OCI-M1 (cell line): Measurements from ENCODE around the gene RASSF5.

Experiments used
- DNase-seq: peaks from one replicate; lab custom pipeline; 2025; lab: John Stamatoyannopoulos, UW

The RASSF5 gene

DNA sequence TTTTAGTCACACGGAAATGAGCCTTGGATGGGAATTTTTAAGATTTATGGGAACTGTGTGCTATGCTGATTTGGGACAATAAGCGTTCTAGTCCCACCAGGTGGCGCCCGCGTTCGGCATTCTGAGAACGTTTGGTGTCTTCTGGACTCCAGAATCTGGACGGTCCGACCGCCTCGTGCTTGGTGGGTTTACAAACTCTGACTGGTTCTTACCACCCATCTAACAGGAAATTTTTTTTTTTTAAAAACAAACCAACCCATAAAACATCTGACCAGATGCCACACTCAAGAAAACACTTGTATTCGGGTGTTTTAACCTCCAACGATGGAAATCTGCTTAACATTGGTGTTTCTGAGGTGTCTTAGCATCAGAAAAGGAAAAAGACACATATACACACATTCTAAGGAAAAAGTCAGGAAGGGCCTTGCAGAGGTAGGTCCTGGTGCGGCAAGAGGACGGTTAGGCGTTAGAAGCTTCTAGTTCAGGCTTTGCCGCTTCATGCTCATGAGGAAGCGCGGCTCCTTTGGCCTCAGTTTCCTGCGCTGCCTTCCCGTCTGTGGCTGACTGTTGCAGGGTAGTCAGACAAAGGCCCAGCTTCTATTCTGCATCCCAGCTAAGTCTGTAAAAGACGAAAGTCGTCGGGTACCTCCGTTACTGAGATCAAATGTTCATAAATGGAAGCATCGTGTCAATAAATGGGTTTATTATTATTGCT, 127.2 kb downstream of the RASSF5 start:
- DNase-seq, result peak; percentile 95

DNA sequence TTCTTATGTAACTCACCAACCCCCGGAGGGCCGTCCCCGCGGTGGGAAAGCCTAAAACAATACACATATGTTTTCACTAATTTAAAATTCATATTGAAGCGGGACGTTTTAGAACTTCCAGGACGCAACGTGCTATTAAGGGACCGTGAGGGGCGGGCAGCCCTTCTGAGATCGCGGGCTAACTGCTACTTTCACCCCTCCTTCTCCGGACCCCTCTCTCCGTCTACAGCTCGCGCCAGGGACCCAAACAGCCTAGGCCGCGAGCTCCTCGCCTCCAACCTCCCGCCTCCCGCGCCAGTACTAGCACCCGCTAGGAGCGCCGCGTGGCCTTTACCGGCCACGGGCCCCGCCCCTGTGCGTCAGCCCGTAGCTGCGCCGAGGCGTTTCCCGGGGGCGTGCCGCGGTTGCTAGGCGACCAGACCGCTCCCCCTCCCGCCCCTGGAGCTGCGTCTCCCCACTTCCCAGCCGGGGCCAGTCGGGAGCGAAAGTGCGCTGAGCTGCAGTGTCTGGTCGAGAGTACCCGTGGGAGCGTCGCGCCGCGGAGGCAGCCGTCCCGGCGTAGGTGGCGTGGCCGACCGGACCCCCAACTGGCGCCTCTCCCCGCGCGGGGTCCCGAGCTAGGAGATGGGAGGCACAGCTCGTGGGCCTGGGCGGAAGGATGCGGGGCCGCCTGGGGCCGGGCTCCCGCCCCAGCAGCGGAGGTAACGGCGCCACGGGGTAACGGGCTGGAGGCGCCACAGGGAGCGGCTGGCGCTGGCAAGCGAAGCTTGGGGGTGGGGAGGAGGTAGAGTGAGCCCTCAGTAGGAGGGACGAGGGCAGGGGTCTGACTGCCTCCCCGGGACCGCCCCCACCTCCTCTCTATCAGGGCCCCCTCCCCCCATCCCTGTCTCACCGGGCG, 128.0 kb downstream of the RASSF5 start, which contains the start of gene DYRK3:
DYRK3 (plus strand) TSS at position 457 of the 898 bp plus-strand sequence; CDS start at position 625, 168 bp downstream.
- DNase-seq, result peak; percentile 97

DNA sequence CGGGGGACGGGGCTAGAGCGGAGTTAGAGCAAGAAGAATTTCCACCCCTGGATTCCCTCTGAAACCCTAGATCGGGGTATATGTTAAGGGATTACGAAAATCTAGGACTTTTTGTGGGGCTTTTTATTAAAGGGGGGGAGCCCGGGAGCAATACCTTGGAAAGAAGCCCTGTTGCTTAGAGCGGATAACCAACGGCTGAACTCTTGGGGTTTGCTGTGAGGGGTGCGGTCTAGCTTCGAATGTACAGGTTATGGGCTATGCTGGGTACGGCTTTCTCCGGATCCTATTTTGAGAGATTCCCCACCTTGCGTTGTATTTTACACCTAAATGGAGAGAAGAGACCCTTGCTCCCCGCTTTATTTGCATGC, 128.6 kb downstream of the RASSF5 start:
- DNase-seq, result peak; percentile 73

DNA sequence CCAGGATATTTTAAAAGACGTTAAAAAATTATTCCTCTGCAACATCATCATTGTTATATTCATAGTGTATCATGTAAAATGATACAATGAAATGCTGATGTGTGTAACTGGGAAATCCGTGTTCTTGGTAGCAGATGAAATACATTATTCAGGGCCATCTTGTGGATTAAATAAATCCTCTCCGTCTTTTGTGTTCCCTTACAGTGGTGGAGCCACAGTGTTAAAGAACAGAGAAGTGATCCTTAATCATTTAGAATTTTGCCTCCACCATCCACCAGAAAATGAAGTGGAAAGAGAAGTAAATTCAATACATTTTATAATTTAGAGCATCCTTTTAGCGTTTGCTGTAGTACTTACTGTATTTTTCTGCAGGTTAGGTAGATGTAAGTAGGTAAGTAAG, 129.3 kb downstream of the RASSF5 start:
- peak; percentile 69 for DNase-seq

DNA sequence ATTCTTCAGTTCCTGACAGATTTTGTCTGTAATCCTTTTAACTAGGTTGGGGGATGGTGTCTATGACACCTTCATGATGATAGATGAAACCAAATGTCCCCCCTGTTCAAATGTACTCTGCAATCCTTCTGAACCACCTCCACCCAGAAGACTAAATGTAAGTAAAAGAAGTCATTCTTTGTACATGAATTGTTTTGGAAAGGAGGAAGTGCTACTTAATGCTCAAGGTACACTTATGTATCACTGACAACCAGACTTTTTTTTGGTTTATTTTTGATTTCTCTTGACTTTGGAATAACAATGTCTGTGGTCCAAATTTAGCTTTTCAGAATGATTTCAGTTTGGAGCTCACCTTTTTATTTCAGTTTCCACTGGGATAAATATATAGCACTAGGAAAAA, 130.3 kb downstream of the RASSF5 start:
- peak; percentile 63 for DNase-seq
